Choroid plexus epithelial cell (primary cell): ENCODE measurements around the gene SLC9A5.

Experiments
- DNase-seq: peaks from one replicate; pipeline ENCODE4 v3.0.0-alpha.2; 2010; ENCODE audit warnings: low read depth
- H3K4me3 ChIP-seq: 2 replicates; pipeline ENCODE4 v1.5.1; 2011; ENCODE audit warnings: low read depth, mild to moderate bottlenecking, control low read depth, low read length, moderate library complexity
- TF ChIP-seq, protein P1 (sequence below): conservative IDR thresholded peaks from 2 replicates; pipeline ENCODE4 v1.5.1; 2011; ENCODE audit warnings: low read depth, mild to moderate bottlenecking, control low read depth, inconsistent platforms, low read length, moderate library complexity

Gene SLC9A5

GRCh38 chr16:67209565-67209964 lies 39.2 kb upstream of the SLC9A5 start:
- H3K4me3 ChIP-seq, result no peak overlapping the region
- no peak for DNase-seq
- TF ChIP-seq, protein P1, sequence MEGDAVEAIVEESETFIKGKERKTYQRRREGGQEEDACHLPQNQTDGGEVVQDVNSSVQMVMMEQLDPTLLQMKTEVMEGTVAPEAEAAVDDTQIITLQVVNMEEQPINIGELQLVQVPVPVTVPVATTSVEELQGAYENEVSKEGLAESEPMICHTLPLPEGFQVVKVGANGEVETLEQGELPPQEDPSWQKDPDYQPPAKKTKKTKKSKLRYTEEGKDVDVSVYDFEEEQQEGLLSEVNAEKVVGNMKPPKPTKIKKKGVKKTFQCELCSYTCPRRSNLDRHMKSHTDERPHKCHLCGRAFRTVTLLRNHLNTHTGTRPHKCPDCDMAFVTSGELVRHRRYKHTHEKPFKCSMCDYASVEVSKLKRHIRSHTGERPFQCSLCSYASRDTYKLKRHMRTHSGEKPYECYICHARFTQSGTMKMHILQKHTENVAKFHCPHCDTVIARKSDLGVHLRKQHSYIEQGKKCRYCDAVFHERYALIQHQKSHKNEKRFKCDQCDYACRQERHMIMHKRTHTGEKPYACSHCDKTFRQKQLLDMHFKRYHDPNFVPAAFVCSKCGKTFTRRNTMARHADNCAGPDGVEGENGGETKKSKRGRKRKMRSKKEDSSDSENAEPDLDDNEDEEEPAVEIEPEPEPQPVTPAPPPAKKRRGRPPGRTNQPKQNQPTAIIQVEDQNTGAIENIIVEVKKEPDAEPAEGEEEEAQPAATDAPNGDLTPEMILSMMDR, result no peak

DNA sequence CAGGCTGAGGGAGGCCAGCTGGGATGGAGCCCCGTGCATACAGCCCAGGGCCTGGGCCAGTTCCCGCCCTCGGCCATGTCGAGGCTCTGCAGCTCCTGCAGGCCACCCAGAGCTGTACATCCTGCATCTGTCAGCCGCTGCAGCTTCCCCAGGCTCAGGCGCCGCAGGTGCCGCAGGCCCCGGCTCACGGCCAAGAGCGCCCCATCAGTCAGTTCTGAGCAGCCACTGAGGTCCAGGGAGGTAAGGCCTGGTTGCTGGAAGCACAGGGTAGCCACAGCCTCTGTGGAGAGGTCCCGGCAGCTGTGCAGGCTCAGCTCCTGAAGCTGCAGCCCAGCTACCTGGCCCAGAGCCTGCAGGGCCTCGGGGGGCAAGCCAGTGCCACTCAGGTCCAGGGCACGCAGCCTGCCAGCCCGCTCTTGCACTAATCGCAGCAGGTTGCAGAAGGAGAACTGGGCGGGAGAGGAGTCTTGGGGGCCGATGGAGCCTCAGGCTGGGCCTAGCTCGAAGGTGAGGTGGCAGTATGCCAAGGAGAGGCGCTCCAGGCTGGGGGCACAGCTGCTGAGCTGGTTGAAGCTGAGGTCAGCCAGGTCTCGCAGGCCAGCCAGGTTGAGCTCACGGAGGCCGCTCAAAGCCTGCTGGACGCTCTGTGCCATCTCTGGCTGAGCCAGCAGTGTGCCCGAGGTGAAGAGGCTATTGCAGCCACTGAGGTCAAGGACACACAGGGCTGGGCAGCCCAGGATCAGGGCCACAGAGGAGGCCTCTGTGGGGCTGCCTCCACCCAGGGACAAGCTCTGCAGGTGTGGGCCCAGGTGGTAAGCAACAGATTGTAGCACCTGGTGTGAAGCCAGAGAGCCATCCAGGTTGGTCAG lies 38.5 kb upstream of the SLC9A5 start:
- no peak for DNase-seq
- TF ChIP-seq, protein P1, result no peak
- H3K4me3 ChIP-seq, result no peak overlapping the region

DNA sequence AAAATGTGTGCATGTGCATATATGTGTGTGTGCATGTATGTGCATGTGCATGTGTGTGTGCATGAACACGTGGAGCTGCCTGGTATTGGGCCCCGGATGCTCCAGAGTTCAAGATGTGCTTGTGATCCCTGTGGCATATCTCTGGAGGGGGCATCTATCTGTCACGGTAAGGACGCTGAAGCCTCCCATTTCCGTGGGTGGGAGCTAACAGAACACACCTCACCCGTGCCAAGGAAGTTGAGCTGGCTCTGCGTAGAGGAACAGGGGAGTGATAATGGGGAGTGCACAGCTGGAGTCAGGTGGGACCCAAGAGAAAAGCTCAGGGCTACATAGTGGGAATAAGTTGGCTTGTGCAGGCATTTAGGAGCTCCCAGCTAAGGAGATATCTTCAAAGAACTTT lies 37.1 kb upstream of the SLC9A5 start:
- TF ChIP-seq, protein P1, result no peak
- H3K4me3 ChIP-seq, result no peak overlapping the region
- DNase-seq, result no peak

GRCh38 chr16:67212766-67213165 lies 36.0 kb upstream of the SLC9A5 start:
- no peak overlapping the region for H3K4me3 ChIP-seq
- TF ChIP-seq, protein P1, result no peak
- DNase-seq, result no peak

DNA sequence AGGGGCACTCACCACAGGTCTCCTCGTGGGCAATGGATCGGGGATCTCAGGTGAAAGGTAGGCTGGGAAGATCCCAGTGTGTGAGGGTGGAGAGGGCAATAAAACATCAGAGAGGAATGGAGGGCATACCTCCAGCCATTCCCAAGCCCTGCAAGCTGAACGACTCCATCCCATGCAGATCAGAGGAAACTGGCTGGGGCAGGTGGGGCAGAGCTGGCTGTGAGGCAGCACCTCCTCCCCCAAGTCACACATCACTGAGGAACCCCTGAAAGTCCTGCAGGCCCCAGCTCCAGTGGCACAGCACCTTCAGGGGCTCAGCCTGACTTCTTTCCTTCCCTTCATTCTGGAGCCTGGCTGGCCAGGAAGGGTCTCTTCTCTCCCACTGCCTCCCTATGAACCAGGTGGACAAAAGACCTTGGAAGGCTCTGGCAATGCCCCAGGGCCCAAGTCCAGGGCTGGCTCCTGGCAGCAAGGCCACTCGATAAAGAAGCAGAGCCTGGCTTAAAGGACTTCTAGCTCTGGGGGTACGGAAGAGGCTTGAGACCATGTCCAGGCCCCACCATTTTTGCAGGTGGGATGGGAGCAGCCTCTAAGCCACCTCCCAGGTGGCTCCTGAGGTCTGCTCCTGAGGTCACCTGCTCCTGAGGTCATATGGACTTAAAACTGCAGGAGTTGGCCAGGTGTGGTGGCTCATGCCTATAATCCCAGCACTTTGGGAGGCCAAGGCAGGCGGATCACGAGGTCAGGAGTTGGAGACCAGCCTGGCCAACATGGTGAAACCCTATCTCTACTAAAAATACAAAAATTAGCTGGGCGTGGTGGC lies 35.4 kb upstream of the SLC9A5 start:
- DNase-seq, result no peak
- no peak overlapping the region for H3K4me3 ChIP-seq
- TF ChIP-seq, protein P1, result no peak

DNA sequence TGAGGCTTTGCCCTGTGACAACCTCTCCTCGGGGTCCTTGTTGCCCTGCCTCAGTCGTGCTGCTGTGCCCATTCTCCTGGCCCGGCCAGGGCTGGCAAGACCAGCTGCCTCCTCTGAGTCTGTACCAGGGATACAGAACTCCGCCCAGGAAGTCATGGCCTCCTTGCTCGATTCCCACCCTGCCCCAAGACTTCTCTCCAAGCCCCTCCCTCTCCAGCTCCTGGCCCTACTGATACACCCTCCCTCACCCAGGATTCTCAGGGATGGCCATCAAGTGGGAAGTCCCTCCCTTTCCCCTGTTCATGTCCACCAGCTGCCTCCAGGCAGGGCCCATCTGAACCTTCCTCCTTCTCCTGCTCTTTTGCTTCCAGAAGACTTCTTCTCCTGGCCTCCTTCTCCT lies 33.1 kb upstream of the SLC9A5 start:
- H3K4me3 ChIP-seq, result no peak overlapping the region
- TF ChIP-seq, protein P1, result no peak

More for the DNA sequence above, 33.1 kb upstream of the SLC9A5 start:
- DNase-seq, result no peak
